HG02798 (cell line): ENCODE measurements around the gene GATA6.

ENCODE experiments used
- ATAC-seq: cut with Tn5 transposase; IDR thresholded peaks from one replicate; pipeline ENCODE4 v1.9.1; 2021; ENCODE audit warnings: mild to moderate bottlenecking; ENCODE audit not compliant: unreplicated experiment, poor library complexity

GATA6 gene

DNA sequence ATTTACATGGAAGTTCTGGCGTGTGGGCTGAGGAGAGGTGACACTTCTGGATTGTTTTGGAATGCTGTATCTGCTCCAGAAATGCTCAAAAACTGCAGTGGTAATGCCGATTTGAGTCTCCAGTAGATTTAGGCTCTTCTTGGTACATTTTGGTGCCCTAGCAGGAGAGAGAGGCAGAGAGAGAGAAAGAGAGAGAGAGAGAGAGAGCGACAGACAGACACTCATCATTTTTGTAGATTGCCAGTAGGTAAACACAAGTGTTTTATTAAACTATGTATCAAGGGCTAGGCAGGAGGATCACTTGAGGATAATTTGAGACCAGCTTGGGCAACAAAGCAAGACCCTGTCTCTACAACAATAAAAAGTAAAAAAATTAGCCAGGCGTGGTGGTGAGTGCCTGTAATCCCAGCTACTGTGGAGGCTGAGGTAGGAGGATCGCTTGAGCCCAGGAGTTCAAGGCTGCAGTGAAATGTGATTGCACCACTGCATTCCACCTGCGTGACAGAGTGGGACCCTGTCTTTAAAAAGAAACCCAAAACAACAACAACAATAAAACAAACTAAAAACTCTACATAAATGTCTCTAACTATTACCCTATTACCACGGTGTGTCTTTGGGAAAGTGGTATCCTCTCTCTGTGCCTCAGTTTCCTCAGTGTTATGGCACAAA lies 60.2 kb downstream of the GATA6 start:
- no peak for ATAC-seq

DNA sequence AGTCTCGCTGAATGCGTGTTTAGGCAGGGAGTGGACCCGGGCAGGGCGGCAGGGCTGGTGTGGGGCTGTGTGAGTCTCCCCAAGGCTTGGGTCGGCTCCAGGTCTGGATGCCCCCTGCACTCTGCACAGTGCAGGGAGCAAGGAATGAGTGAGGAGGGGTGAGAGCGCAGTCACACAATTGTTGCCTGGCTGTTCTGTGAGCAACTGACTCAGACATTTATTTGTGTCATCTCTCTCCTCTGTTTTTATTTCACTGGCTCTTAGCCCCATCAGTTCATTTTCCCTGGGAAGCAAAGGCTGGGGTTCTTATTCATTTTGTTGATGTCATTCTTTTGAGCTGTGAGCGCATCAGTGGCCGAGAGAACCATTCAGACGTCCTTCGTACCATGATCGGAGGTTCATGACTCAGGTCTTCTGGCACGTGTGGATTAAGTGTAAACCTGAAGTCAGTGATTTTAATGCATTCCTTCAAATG lies 61.1 kb downstream of the GATA6 start:
- ATAC-seq: no peak

DNA sequence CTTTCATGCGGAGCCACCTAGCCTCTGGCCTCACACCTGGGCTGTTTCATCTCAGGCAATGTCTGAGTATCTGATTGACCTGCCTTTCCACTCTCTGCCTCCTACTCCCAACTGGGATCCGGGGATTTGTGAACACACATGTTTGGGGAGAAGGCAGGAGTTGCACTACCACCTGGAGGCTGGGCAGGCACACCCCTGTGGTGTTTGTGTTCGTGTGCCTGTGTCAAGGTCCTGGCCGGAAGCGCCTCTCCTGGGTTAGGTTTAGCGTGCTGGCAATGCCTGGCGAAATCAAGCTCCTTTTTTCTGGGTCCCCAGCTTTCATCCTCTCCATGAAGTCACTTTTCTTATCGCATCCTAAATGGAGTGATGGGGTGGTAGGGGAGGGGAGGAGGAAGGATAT lies 63.9 kb downstream of the GATA6 start:
- ATAC-seq: no peak

DNA sequence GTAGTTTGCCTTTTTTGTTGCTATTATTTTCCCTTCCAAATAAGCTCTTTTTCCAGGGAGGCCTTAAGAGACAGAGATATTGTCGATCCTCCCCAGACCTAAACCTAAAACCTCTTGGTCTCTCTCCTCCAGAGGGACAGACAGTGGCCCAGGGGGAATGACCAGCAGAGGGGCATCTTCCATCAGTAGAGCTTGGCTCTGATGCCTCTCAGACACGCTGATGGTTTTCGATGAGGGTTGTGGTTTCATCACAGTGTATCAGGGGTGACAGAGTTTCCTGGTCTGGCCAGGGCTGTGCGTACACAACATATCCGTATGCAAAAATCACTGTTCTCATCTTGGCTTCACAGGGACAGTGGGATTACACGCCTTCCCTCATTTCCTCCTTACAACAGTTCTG lies 68.6 kb downstream of the GATA6 start:
- ATAC-seq: no peak

DNA sequence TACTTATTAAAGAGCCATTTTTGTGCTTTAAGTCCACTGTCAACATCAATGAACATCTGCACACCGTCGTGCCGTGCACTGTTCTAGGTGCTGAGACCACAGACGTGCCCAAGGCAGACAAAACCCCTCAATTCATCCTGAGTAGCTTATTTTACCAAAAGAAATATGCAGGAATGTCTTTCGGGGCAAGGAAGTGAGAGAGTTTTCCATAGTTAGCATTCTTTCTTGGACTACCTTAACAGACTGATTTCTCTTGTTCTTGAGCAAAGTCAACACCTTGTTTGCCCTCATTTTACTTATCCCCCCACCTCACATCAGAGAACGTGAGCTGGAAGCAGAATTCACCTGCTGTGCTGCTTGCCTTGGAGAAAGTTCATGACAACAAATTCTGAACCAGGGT lies 69.3 kb downstream of the GATA6 start:
- no peak for ATAC-seq

DNA sequence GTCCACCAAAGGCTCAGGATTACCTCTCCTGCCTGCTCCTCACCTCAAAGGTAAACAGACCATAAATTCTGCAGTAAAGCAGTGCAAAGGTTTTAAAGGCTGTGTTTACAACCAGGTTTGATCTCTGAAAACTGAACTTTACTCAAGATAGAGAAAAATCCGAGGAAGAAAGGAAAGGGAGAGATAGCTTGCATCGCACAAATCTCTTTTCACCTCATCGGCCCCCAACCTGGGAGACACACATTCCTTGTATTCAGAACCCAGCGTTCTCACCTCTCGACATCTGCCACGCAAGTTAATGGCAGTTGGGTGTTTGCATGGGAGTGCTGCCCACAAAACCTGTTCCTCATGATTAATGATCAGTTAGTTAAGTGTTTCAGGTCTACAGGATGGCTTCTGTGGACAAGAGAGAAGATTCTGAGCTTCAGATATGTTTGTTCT lies 72.6 kb downstream of the GATA6 start:
- no peak for ATAC-seq

DNA sequence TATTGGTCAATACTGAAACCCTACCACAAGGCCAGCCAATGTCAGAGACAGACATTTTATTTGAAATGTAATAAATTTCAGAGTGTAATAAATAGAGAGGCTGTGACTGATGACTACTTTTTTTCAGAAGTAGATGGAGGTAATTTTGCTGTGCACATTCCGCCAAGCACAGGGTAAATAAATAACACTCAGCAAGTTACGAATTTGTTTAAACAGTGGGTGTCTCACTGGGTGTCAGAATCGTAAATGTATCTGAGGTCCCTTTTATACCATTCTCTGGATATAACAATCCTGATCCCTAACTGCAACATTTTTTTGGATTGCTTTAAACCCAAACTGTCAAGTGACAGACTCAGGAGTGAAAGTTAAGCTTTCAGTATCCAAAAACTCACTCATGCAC lies 74.1 kb downstream of the GATA6 start:
- ATAC-seq: no peak

DNA sequence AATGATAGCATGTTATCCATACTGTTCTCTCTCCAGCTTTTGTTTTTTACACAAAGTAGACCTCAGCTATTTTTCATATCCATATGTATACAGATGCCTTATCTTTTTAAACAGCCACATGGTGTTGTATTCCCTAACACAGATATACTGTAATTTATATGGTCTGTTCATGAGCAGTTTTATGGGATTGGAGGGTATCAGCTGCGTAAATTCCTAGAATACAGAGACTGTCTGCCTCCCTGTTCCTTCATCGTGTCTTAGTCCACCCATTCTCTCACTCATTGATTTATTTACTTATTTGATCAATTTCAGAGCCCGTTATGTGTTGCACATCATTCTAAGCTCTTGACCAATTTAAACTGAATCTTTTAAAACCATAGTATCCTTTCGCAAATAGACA lies 80.6 kb downstream of the GATA6 start:
- no peak for ATAC-seq

DNA sequence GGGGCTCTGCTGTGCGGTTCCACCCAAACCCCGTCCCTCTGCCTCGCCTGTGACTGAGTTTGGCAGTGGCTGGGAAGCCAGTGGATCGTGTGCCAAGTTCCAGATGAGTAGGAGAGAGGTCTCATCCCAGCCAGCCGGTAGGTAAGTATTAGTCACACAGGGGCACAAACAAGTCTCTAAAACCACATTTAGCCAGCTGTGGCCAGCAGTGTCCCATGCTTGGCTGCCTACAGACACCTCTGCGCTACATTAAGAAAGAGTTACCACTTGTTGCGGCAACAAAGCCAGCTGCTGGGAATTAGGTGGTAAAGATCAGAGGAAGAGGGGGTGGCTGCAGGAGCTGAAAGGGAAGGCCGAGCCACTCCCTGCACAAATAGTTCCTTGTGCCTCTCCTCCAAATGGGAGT lies 81.2 kb downstream of the GATA6 start:
- no peak for ATAC-seq
